ENCODE data around the gene NFASC. TPM values are rescaled to one million over a fixed set of nuclear protein-coding genes. Genes with fewer than 3 reads are reported as not detected.

The NFASC gene
- total RNA-seq, 4 donors from 2014 or later: 6.3 to 15.1 (median 11.7) TPM

DNA sequence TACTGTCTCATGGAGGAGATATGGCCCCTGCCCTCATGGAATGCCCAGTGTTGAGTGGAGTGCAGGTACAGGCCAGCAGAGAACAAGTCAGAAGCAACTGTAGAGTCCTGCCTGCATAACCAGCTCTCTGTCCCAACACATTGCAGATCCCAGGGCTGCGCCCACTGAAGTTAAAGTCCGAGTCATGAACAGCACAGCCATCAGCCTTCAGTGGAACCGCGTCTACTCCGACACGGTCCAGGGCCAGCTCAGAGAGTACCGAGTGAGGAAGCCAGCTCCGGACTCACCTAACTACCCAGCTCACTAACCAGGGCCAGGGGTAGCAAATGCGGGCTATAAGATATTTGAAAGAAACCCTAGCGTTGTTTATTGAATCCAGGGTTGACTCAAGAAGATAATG, 113.2 kb downstream of the NFASC start:
- intact Hi-C loops (cut with DNase I): no loop called here
- H3K36me3 ChIP-seq: peaks cover 0 to 50% (median 0%) of the 10 kb centered on the region in 3 donors
- no peak overlapping the region for H3K27ac ChIP-seq
- no peak overlapping the region for H3K4me3 ChIP-seq
- no peaks in the 10 kb centered on the region for H3K4me1 ChIP-seq
- 91 to 100% methylated on average over 2 to 9 of the region's 10 CpGs for WGBS, 2 donors
- H3K27me3 ChIP-seq: peaks cover 0 to 7% (median 0%) of the 10 kb centered on the region in 4 donors
- TF ChIP-seq, protein P1, sequence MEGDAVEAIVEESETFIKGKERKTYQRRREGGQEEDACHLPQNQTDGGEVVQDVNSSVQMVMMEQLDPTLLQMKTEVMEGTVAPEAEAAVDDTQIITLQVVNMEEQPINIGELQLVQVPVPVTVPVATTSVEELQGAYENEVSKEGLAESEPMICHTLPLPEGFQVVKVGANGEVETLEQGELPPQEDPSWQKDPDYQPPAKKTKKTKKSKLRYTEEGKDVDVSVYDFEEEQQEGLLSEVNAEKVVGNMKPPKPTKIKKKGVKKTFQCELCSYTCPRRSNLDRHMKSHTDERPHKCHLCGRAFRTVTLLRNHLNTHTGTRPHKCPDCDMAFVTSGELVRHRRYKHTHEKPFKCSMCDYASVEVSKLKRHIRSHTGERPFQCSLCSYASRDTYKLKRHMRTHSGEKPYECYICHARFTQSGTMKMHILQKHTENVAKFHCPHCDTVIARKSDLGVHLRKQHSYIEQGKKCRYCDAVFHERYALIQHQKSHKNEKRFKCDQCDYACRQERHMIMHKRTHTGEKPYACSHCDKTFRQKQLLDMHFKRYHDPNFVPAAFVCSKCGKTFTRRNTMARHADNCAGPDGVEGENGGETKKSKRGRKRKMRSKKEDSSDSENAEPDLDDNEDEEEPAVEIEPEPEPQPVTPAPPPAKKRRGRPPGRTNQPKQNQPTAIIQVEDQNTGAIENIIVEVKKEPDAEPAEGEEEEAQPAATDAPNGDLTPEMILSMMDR (IDR thresholded peaks at IDR 0.05): no peak
- no peak for DNase-seq
- no peaks in the 10 kb centered on the region for H3K9me3 ChIP-seq

DNA sequence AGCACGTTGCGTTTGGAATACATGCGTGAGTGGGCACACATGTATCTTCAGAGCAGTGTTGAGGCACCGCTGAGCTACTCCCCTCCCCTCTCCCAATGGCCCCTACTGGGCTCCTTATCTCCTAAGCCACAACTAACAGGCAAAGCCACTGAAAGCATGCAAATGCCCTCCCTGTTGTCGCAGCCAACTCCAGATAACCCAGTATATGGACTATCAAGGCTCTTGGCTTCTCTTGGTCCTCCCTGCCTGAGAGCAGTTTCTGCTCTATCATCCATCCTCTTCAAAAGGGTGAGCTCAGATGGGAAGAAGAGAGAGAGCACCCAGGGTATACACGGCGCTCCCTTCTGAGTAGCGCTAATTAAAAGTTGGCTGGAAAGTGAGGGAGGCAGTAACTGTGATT, 113.8 kb downstream of the NFASC start:
- intact Hi-C loops (cut with DNase I): no loop called here
- WGBS, 2 donors: 74 to 81% methylated on average over 5 to 8 of the region's 8 CpGs
- no peak for DNase-seq

DNA sequence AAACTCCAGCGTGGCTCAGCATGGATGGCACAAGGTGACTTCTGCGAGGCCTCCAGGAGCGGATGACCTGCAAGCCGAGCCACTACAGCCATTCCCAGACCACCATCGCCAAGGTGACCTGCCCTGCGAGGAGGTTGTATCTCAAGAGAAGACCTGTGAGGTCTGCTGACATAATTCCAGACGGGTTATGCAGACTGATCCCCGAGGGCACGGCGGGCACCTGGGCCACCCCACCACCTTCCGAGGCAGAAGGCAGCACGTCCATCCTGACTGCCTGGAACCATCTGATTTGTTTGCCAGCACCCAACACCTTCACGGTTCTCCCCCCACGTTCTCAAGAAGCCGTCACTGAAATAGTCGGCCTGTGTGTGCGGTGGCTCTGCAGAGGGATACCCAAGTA, 115.5 kb downstream of the NFASC start:
- Histone ChIP-seq H3K36me3 (peaks cover 0 to 43% (median 0%) of the 10 kb centered on the region in 3 donors), H3K9me3 (no peaks in the 10 kb centered on the region), H3K4me1 (no peaks in the 10 kb centered on the region), H3K27ac (no peak overlapping the region), H3K4me3 (no peak overlapping the region), H3K27me3 (peaks cover 0 to 15% (median 0%) of the 10 kb centered on the region in 4 donors)
- intact Hi-C loops (cut with DNase I): no loop called here
- DNase-seq: no peak
- WGBS, 2 donors: 81 to 86% methylated on average over 11 to 17 of the region's 17 CpGs
- TF ChIP-seq POLR2A (IDR thresholded peaks at IDR 0.05): no peak
- TF ChIP-seq, protein P1 (IDR thresholded peaks at IDR 0.05): no peak

More for the DNA sequence above, 113.8 kb downstream of the NFASC start:
- TF ChIP-seq, protein P1 (IDR thresholded peaks at IDR 0.05): no peak
- TF ChIP-seq POLR2A (IDR thresholded peaks at IDR 0.05): no peak
- H3K4me1 ChIP-seq: no peaks in the 10 kb centered on the region
- H3K36me3 ChIP-seq: peaks cover 0 to 44% (median 0%) of the 10 kb centered on the region in 3 donors
- peaks cover 0 to 9% (median 0%) of the 10 kb centered on the region in 4 donors for H3K27me3 ChIP-seq
- no peaks in the 10 kb centered on the region for H3K9me3 ChIP-seq
- H3K4me3 ChIP-seq: no peak overlapping the region
- H3K27ac ChIP-seq: no peak overlapping the region

DNA sequence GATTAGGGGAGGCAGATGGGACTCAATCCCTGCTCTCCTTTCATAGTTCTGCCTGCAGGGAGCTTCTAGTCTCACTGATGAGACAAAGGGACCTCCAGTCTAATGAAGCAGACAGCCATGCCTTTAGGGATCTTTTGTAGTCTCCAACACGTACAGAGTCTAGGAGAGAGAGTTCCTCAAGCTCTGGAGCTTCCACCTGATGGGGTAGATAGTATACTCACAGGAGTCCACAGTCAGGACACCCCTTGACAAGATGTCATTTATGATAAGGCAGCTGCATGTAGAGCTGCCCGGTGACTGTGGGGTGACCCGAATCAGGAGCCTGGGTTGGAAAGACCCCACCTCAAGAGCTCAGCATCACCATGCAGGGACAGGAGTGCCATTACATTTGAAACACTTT, 117.0 kb downstream of the NFASC start:
- Histone ChIP-seq H3K4me3 (no peak overlapping the region), H3K4me1 (no peaks in the 10 kb centered on the region), H3K36me3 (peaks cover 0 to 39% (median 0%) of the 10 kb centered on the region in 3 donors), H3K27ac (no peak overlapping the region), H3K27me3 (peaks cover 0 to 18% (median 0%) of the 10 kb centered on the region in 4 donors), H3K9me3 (no peaks in the 10 kb centered on the region)
- DNase-seq: no peak
- intact Hi-C loops (cut with DNase I): no loop called here
- WGBS, 2 donors: 33 to 56% methylated on average over 1 to 2 of the region's 3 CpGs
- TF ChIP-seq, protein P1 (IDR thresholded peaks at IDR 0.05): no peak

DNA sequence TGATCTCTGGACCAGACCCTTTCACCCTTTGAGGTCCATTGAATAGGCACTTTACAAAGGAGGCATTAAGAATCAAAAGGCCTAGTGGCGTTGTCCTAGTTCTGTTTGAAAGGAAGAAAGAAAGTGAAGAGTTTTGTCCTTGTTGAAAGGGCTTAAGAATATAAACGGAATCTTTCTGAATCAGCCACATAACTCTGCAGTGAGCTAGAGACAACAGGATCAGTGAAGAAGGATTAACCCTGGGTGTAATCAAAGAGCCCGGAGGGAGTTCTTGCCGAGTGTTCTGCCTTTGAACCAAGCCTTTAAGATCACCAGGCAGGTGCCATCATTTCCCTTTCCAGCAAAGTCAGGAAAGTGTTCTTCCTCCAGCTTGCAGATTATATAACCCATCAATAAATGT, 117.5 kb downstream of the NFASC start:
- DNase-seq: no peak
- intact Hi-C loops (cut with DNase I): no loop called here
- no peak for TF ChIP-seq POLR2A (IDR thresholded peaks at IDR 0.05)
- TF ChIP-seq, protein P1 (IDR thresholded peaks at IDR 0.05): no peak

More for the DNA sequence above, 117.5 kb downstream of the NFASC start:
- Histone ChIP-seq H3K27me3 (peaks cover 0 to 18% (median 0%) of the 10 kb centered on the region in 4 donors), H3K4me3 (no peak overlapping the region), H3K4me1 (no peaks in the 10 kb centered on the region), H3K27ac (no peak overlapping the region), H3K9me3 (no peaks in the 10 kb centered on the region), H3K36me3 (peaks cover 0 to 36% (median 0%) of the 10 kb centered on the region in 3 donors)
- 66 to 73% methylated on average over 4 of the region's 4 CpGs for WGBS, 2 donors
